Measurements from ENCODE around the gene PPP1R9A. TPM values are rescaled to one million over a fixed set of nuclear protein-coding genes. Genes with fewer than 3 reads are reported as not detected.

PPP1R9A gene
- total RNA-seq, 1 donor from 2014 or later, result 30.5 TPM

DNA sequence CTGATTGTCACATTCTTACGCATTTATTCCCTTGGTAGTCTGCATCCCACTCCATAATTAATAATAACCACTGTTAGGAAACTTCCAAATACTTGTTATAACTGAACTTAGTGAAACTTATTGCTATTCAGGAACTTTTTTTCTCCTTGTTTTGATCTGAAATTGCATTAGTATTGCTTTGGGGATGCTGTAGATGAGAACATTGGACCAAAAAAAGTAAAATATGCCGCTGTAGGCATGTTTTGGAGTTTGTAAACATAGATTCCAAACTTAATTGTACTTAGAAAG is 1.7 kb downstream of the PPP1R9A start:
- no peak for DNase-seq (ENCODE audit: low spot score)

DNA sequence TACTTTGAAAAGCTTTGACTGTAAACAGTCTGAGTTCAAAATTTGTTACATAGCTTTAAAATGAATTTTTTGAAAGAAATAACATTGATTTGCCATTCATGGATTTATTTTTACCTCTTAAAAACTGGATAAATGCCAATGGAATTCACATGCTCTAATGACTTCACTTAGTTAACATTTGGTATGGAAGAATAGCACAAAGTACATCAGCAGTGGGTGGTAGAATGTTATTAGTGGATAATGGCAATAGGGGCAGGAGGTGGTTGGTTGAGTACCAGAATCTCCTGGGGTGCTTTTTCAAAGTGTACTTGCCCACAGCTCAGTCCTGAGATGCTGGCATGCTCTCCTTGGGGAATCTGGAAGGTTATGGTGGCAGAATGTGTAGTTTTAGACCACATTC is 4.7 kb downstream of the PPP1R9A start:
- no peak for DNase-seq (ENCODE audit: low spot score)

DNA sequence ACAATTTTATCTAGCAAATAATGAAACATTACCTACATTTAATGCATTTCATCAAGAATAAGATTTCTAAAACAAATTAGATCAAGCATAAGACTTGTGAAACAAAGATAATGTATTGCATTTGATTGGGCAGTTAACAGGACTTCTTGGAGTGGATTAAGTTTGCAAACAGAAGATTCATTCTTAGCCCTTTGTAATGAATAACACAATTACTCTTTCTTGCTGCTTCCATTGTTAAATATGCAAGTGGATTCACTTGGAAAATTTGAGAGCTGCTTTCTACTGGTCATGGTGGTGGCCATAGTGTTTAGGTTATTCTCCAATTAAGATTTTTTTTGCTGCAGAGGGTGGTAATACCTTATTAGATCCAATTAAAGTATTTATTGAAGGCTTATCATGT is 6.0 kb downstream of the PPP1R9A start:
- no peak for DNase-seq (ENCODE audit: low spot score)

DNA sequence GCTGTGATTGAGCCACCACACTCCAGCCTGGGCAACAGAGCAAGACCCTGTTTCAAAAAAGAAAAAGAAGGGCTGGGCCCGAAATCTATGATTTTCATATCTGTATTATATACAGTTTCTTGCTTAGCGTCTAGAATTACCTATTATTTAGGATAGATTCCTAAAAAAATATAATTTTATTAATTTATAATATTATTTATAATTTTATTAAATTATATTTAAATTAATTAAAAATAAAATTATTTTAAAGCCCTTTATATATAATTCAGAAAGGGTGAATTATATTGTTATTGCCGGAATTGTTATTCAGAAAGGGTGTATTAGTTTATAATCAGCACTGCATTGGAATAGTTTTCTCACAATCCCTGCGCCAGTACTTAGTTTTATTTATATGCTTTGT is 14.5 kb downstream of the PPP1R9A start:
- no peak for DNase-seq (ENCODE audit: low spot score)

DNA sequence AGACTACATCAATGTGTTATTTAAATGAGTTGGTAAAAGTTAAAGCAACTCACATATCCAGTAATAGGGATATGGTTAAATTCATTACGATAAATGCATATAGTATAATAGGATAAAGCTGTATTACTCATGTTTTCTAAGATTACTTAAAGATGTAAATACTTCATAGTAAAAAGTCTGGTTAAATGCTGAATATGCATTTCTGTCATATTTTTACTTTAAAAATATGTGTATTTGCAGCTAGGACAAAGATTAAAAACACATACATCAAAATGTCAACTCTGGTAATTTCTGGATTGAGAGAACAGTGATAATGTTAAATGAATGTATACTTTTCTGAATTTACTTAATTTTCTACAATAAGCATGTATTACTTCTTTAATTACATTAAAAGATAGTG is 15.1 kb downstream of the PPP1R9A start:
- DNase-seq (ENCODE audit: low spot score), result no peak

DNA sequence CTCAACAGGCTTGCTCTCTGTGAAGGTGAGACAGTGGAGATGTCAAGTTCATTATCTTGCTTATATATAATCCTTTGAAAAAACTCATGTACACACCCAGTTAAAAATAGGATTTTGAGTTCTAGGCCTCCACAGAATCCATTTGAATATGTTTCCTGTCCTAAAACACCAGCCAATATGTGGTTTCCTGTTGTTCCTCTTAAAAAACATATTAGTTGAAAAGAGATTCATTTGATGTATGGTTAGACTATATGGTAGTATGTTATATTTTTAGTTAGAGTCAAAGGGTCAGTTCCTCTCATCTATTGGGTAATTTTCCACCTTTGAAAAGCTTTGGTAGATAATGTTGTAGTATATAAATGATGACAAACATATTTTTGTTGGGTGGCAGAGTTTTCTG is 16.0 kb downstream of the PPP1R9A start:
- no peak for DNase-seq (ENCODE audit: low spot score)

DNA sequence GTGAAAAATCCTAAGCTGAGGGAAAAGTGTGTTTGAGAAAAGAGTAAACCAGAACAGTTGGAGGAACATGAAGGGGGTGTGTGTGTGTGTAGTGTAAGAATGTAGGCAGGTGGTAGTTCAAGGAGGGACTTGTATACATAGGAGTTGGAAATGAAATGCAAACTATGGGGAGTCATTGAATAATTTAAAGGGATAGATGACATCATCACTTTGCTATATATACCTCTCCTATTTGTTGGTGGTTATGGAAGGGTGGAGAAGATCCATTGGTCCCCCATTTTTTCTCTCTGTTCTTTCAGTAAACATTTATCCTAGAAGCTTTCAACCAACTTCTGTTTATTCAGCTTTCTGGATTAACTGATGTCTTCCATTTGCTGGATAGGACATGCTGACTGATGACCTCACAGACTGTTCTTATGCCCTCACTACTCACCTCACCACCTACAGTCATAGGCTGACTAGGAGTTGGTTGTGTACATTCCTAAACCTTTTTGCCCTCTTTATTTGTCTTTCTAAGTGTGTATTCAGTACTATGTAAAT is 20.8 kb downstream of the PPP1R9A start:
- no peak for DNase-seq (ENCODE audit: low spot score)

DNA sequence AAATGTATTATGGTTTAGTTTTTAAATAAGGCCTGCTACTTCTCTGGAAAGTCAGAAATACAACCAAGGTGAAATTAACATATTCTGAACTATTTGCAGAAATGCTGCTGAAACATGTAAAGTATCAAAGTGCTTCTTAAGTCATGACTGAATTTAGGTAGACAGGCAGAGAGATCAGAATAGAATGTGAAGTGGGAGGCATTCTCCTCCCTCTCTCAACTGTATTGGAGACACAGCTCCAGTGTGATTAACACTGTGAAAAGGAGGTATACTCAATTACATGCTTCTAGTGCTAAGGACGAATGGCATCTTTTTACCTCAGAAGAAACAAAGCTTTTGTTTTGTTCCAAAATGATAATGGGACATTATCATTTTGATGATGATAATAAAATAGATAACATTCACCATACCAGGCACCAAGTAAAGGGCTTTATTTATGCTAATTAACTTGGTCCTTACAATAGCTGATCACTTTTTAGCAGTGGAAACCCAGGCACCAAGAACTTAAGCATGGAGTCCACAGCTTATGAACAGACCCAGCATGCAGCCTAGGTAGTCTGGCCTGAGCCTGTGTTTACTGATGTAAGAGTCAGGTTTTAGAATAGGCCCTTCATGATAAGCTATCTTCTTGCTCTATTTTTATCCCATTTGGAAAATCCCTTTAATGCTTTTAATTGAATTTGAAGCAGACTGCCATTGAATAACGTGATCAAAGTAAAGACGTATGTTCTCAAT is 26.0 kb downstream of the PPP1R9A start:
- no peak for DNase-seq (ENCODE audit: low spot score)

DNA sequence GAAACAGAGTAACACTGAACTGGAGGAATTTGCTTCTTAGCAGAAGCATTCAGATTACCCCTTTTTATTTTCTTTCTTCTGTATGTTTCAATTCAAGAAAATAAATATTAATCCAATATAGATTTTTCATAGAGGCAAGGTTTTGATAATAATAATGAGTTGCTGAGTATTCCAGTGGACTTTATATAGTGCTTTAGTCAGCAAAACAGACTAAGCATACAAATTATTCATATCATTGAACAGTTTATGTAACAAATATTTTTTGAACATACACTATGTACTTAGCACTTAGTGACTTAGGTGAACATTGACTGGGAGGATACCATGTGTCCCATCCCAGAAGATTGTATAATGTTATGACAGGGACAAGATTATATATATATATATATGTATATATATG is 32.0 kb downstream of the PPP1R9A start:
- DNase-seq (ENCODE audit: low spot score), result no peak

DNA sequence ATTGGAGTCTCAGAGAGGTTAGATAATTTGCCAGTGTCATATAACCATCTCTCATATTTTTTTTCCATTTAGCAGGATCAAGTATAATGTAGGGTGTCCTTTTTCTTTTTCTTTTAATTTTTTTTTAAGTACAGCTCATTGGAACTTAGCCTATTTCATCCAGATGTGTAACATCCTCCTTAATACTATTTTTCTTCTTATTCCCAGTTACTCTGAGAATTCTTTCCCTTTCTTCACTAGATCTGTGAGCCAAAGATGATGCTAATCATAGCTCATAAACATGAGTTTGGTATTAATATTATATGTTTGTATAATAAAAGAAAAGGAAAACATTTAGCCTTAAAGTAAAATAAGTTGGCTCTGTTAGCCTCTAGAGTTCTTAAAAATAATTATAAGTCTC is 32.8 kb downstream of the PPP1R9A start:
- DNase-seq (ENCODE audit: low spot score), result no peak

DNA sequence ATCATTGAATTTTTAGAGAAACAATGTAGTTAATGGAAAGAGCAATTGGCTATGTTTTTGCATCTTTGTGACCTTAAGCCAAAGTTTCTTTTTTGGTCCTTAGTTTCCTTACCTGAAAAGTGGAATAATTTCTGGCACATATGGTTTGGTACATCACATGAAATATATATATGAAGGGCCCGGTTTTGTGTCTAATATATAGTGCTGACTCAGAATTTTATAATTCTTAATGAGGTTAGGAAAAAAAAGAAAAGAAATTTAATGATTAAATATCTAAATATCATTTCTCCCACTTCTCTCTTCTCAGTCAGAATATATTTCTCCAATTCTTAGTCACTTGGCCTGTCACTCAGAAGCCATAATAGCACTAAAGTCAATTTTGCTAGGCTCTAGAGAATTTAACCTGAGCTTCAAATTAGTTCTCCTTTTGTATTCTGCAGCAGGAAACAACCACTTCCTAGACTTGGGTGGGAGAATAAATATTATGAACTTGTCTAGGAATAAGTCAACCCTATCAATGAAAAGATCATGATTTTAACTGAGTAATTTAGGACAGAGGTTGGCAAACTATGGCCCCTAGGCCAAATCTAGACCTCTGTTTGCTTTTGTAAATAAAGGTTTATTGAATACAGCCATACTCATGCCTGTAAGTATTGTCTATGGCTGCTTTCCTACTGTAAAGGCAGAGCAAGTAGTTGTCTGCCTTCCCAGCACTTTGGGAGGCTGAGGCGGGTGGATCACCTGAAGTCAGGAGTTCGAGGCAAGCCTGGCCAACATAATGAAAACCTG is 34.6 kb downstream of the PPP1R9A start:
- no peak for DNase-seq (ENCODE audit: low spot score)

DNA sequence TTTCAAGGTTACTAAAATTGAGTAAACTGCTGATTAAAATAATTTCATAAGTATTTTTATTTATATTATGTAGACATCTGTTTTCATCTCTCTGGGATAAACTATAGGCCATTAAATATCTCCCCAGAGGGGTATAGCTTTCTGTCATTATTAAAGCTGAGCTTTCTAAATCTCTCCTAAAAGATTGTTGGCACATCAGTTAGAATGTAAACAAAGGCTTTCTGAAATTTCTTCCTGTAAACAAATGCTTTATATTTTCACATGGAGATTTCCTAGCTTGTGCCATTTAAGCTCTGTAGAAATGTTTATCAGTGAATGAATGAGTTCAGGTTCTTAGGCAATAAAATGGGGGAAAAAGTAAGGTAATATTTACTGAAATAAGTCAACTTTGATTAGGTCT is 35.7 kb downstream of the PPP1R9A start:
- no peak for DNase-seq (ENCODE audit: low spot score)

DNA sequence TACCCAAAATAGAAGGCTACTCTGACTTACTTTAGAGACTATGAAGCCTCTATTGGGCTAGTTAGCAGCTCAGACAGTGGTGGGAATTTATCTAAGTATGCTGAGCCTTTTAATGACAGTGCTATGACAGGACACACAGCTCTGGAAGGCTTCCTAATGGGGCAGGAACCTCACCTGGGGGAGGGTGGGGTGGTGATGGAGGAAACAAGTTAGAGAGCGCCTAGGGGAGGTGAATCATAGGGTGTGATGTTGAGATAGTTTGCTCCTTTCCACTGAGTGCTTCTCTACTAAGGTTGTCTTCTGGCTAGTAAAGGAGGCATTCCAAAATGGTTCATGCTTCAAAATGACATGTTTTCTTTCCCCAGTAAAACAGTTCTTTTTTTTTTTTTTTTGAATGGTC is 42.1 kb downstream of the PPP1R9A start:
- no peak for DNase-seq (ENCODE audit: low spot score)

DNA sequence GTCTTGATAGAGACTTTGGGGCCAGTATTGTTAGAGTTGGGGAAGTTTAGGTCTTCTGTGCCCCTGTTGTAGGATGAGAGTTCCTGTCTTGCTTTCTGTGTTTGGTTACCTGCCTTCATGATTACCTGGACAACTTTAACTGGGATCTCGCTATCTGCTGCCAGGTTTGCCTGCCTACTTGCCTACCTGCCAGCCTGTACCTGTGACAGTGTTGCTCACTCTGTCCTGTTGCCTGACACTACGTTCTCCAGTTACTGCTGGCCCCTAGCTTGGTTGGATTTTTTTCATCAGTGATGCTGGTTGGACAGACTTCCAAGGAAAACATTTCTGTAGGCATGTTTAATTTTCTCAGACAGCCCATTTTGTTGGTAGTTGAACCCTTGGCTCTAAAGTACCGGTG is 48.4 kb downstream of the PPP1R9A start:
- DNase-seq (ENCODE audit: low spot score), result no peak

DNA sequence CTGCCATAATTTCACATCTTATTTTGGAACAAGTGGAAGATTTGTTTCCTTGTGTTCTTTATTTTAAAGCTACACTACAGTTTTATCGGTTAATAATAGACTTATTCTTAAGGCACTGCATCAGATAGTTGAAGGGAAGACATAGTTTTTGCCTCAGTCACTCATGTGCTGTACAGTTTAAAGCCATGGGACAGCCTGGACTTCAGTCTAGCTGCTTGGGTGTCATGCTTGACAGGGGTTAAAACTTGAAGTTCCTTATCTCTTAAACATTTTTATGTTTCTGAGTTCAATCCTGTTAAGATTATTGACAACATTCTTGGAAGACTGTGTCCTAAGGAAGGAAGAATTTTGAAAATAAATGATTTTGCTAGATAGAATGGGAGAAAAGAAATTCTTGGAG is 49.7 kb downstream of the PPP1R9A start:
- DNase-seq (ENCODE audit: low spot score), result no peak

DNA sequence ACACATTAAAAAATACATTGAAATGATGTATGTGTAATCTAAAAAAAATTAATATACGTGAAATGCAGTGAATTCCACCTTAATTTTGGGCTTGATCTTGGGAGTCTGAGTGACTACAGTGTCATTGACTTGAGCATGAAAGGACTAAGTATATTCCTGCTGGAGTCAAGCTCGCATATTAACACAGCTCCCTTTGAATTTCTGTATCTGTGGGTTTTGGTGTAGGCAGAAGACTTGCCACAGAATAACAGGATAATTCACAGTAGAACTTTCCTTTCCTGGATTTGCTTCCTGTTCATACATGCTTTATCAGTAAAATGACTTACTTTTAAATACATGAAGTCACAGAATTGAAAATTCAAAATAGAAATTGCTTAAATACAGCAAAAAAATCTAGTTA is 55.3 kb downstream of the PPP1R9A start:
- DNase-seq (ENCODE audit: low spot score), result no peak

DNA sequence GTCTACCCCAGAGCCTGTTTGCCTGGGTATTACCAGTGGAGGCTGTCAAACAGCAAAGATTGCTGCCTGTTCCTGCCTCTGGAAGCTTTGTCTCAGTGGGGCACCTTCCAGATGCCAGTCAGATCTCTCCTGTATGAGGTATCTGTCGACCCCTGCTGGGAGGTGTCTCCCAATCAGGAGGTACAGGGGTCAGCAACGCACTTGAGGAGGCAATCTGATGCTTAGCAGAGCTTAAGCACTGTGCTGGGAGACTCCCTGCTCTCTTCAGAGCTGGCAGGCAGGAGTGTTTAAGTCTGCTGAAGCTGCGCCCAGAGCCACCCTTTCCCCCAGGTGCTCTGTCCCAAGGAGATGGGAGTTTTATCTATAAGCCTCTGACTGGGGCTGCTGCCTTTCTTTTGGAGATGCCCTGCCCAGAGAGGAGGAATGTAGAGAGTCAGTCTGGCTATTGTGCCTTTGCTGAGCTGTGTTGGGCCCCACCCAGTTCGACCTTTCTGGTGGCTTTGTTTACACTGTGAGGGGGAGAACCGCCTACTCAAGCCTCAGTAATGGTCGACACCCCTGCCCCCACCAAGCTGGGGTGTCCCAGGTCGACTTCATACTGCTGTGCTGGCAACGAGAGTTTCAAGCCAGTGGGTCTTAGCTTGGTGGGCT is 62.2 kb downstream of the PPP1R9A start:
- DNase-seq (ENCODE audit: low spot score), result peak; percentile 34

DNA sequence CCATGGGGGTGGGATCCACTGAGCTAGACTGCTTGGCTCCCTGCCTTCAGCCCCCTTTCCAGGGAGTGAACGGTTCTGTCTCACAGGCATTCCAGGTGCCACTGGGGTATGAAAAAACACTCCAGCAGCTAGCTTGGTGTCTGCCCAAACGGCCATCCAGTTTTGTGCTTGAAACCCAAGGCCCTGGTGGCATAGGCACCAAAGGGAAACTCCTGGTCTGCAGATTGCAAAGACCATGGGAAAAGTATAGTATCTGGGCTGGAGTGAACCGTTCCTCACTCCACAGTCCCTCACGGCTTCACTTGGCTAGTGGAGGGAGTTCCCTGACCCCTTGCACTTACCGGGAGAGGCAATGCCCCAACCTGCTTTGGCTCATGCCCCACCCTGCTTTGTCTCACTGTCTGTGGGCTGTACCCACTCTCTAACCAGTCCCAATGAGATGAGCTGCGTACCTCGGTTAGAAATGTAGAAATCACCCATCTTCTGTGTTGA is 62.7 kb downstream of the PPP1R9A start:
- DNase-seq (ENCODE audit: low spot score), result no peak

DNA sequence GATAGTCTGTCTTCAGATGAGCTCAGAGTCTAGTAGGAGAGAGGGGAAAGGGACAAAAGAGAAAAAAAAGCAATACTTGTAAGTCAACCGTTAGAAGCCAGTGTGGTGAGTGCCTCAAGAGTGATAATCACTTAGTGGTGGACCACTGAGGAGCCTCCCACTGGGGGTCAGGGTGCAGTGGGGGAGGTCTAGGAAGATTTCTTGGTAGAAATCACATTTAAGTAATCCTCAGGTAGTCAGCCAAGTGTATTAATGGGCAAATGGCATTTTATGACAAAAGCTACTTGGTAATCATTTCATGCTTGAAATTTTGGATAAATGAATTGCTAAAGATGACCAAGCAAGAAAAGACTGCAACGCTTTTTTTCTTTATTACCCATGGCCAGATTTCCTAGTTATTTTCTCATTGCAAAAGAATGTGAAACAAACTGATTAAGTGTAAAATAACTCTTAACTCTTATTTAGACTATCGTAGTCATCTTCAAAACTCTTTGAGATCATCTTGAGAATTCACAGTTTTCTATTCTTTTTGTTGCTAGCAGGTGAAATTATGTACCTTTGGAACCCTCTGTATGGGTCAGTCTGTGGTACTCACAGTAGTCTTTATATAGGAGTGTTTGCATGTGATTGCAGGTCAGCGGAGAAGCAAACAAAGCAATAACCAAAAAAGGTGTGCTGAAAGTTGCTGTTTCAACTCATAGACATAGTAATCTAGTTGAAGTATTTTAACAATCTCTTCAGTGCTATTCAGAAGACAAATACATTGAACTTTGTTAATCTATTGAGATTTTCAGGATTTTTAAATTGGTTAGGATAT is 63.9 kb downstream of the PPP1R9A start:
- DNase-seq (ENCODE audit: low spot score), result no peak

DNA sequence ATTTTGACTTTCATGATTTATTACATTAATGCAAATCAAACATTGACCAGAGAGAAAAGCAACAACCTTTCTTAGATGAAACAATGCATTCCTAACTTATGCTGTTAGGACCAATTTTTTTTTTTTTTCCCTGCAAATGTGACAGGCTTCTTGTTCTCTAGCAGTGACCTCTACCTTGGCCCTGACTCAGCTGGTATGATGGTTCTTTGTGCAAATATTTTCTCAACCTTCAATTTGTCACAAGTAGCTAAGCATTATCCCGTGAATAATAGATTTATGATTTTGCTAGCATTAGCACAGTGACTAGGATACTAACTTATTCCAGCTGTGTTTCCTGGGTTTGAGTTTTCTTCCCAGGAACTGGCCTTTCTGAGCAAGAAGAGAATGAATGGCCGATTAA is 64.9 kb downstream of the PPP1R9A start:
- peak; percentile 62 for DNase-seq (ENCODE audit: low spot score)

DNA sequence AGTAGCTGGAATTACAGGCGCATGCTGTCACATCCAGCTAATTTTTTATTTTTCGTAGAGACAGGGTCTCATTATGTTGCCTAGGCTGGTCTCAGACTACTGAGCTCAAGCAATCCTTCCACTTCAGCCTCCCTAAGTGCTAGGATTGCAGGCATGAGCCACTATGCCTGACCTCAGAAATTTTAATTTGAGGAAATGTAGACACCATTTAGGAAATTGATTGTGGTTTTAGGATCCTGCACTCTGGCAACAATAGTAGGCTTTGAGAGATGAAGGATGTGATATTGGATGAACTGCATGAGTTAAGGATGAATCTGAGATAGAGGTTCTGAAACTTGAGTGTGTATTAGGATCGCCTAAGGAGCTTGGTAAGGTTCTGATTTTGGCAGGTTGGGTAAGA is 66.5 kb downstream of the PPP1R9A start:
- no peak for DNase-seq (ENCODE audit: low spot score)

DNA sequence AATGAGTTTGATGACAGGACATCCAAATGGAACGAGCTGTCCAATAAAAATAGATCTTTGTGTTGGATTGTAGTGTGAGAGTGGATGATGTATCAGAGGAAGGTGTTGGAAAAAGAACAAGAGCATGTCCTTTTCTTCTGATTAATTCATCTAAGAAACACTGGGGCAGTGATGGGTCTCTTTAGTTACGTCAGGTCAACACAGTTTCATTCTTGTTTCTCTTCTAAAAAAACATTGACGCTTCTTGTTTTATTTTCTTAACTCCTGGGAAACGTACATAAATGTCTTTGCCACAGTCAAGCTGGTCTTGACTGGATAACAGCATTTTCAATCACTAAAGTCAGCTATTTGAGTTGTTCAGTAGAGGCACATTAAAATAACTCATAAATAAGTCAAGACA is 67.0 kb downstream of the PPP1R9A start:
- no peak for DNase-seq (ENCODE audit: low spot score)

Measured in mucosa of gallbladder (tissue), 1 donor.